Left lung (tissue), 10 donors: ENCODE results near the gene PRKAA1. TPM values are rescaled to one million over a fixed set of nuclear protein-coding genes. Genes with fewer than 3 reads are reported as not detected.
"Not testable (repeated sequence)": the region's sequence is repeated elsewhere in the genome, so short reads cannot be mapped to it uniquely, and the experiment has no call there.

Source experiments
- ATAC-seq: fragments of 200-7000 bp; cut with Tn5 transposase; one replicate; pipeline ENCODE4 v1.9.1; 2020; ENCODE audit warnings: moderate library complexity
- DNase-seq, 4 donors: peaks; one replicate each; pipeline ENCODE4 v3.0.0-alpha.2; 2013 to 2020
- H3K27ac ChIP-seq, 2 donors: fragments of 200-600 bp; sonication (generic) in 1 of 2; one replicate each; pipeline versions ENCODE4 v1.5.0 to v1.8.0; 2020 to 2021
- H3K27me3 ChIP-seq, 2 donors: fragments of 200-600 bp; sonication (generic) in 1 of 2; one replicate each; pipeline versions ENCODE4 v1.5.0 to v1.8.0; 2020 to 2021
- H3K36me3 ChIP-seq, 2 donors: fragments of 200-600 bp; sonication (generic) in 1 of 2; one replicate each; pipeline versions ENCODE4 v1.5.0 to v1.8.0; 2020 to 2021
- H3K4me1 ChIP-seq, 2 donors: fragments of 200-600 bp; one replicate each; pipeline ENCODE4 v1.8.0; 2021
- H3K4me3 ChIP-seq, 2 donors: fragments of 200-600 bp; sonication (generic) in 1 of 2; one replicate each; pipeline versions ENCODE4 v1.5.0 to v1.8.0; 2020 to 2021; ENCODE audit warnings: mild to moderate bottlenecking in 1 of 2
- H3K9me3 ChIP-seq, 2 donors: fragments of 200-600 bp; sonication (generic) in 1 of 2; one replicate each; pipeline versions ENCODE4 v1.5.0 to v1.8.0; 2020 to 2021
- CTCF ChIP-seq, 2 donors: fragments of 200-600 bp; sonication (generic) in 1 of 2; IDR thresholded peaks; one replicate each; pipeline versions ENCODE4 v1.5.0 to v1.8.0; 2021; ENCODE audit warnings: antibody characterized with exemption in 2 of 2
- intact Hi-C, 2 donors: fragments of 100-400 bp; cut with DNase I; formaldehyde crosslinking; loops; one replicate each; pipeline versions ENCODE4 v1.11.2 to v1.14.2; 2022
- polyA plus RNA-seq, 6 donors: library from polyadenylated mRNA; unstranded; fragments of 120-200 nt; gene quantifications; one replicate each; pipeline ENCODE4 v1.2.1, GENCODE V29; 2013; ENCODE audit not compliant: insufficient read length in 6 of 6
- total RNA-seq, 2 donors: library from RNA; stranded (reverse); fragmentation: NEBNext Ultra II Directional; extraction: Animal tissue kit (Norgen Biotek cat#: 25700); gene quantifications; one replicate each; pipeline ENCODE4 v1.2.1, GENCODE V29; 2021
- donor health status: DM: no; HTN: yes; CAD: no.
- donor health status: DM: no; HTN: no; CAD: no.

The PRKAA1 gene
- total and polyA plus RNA-seq, 8 donors, result 71.2 to 85.7 (median 78.4) TPM

DNA sequence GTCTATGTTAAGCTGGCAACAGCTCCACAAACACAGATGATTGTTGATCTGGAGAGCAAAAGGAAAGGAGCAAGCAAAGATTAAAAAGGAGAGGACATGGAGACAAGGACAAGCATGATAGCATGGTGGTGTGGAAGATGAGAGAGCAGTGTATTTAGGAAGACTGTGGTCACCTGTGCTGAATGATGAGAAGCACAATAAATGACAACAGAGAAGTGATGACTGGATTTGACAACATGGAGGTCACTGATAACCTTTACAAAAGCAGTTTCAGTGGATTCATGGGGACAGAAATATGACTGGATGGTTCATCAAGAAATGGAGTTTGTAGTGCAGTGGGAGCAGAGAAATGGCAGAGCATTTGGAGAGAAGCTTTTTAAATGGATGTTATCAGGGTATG is 62.6 kb downstream of the PRKAA1 start:
- ATAC-seq (no peak), DNase-seq (no peak)
- H3K4me3 ChIP-seq, result no peak overlapping the region
- peak overlapping the region in 1 of 2 donors; percentile 19 for H3K27ac ChIP-seq
- intact Hi-C loops, result no loop called here
- TF ChIP-seq CTCF (IDR thresholded peaks at IDR 0.05), result no peak
- H3K9me3 ChIP-seq, result peaks cover 0 to 6% of the 10 kb centered on the region in 2 donors
- peaks cover 0 to 10% of the 10 kb centered on the region in 2 donors for H3K36me3 ChIP-seq
- H3K4me1 ChIP-seq, result peaks cover 16 to 37% of the 10 kb centered on the region in 2 donors
- H3K27me3 ChIP-seq, result no peaks in the 10 kb centered on the region

DNA sequence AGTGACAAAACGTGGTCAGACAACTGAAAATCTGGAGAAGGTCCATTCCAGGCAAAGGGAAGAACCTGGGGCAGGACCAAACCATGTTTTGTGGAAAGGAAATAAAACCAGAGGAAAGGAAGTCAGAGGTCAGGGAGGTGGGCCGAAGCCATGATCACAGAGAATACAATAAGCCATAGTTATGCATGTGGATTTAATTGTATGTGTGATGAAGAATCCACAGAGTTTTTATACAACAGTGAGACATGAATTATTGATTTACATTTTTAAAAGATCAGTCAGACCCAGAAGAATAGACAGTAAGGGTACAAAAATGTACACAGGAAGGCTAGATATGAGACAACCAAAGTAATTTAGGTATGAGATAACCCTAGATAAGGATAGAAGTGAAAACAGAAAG is 63.2 kb downstream of the PRKAA1 start:
- peak overlapping the region; percentile 1 to 19 for H3K27ac ChIP-seq

GRCh38 chr5:40733879-40734563 is 64.2 kb downstream of the PRKAA1 start:
- ATAC-seq (peak; percentile 55), DNase-seq (peak in 1 of 4 donors; percentile 14)
- H3K27ac ChIP-seq, result peak overlapping the region in 1 of 2 donors; percentile 19
- TF ChIP-seq CTCF (IDR thresholded peaks at IDR 0.05), result no peak
- H3K4me3 ChIP-seq, result no peak overlapping the region
- intact Hi-C loops, result no loop called here
- no peaks in the 10 kb centered on the region for H3K27me3 ChIP-seq
- no peaks in the 10 kb centered on the region for H3K9me3 ChIP-seq
- peaks cover 16 to 37% of the 10 kb centered on the region in 2 donors for H3K4me1 ChIP-seq
- H3K36me3 ChIP-seq, result peaks cover 0 to 5% of the 10 kb centered on the region in 2 donors

More for the DNA sequence above, 63.2 kb downstream of the PRKAA1 start:
- Histone ChIP-seq H3K27me3 (no peaks in the 10 kb centered on the region), H3K4me1 (peaks cover 16 to 37% of the 10 kb centered on the region in 2 donors), H3K36me3 (peaks cover 0 to 6% of the 10 kb centered on the region in 2 donors), H3K4me3 (no peak overlapping the region), H3K9me3 (peaks cover 0 to 6% of the 10 kb centered on the region in 2 donors)
- DNase-seq (no peak), ATAC-seq (no peak)
- TF ChIP-seq CTCF (IDR thresholded peaks at IDR 0.05), result no peak
- intact Hi-C loops, result no loop called here

- Histone ChIP-seq H3K4me3 (no peak overlapping the region), H3K27ac (no peak overlapping the region), H3K9me3 (no peaks in the 10 kb centered on the region), H3K27me3 (no peaks in the 10 kb centered on the region), H3K4me1 (peaks cover 16 to 37% of the 10 kb centered on the region in 2 donors), H3K36me3 (peaks cover 0 to 5% of the 10 kb centered on the region in 2 donors)
- ATAC-seq (no peak), DNase-seq (no peak)
- no peak for TF ChIP-seq CTCF (IDR thresholded peaks at IDR 0.05)
- intact Hi-C loops, result no loop called here
Observed at GRCh38 chr5:40733434-40733833, 64.7 kb downstream of the PRKAA1 start.

DNA sequence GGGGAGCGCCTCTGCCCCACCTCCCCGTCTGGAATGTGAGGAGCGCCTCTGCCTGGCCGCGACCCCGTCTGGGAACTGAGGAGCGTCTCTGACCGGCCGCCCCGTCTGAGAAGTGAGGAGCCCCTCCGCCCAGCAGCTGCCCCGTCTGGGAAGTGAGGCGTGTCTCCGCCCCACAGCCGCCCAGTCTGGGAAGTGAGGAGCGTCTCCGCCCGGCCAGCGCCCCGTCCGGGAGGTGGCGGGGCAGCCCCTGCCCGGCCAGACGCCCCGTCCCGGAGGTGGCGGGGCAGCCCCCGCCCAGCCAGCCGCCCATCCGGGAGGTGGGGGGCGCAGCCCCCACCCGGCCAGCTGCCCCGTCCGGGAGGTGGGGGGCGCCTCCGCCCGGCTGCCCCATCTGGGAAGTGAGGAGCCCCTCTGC is 75.7 kb downstream of the PRKAA1 start:
- H3K4me3 ChIP-seq, ATAC-seq, H3K27ac ChIP-seq, H3K27me3 ChIP-seq, intact Hi-C loops, H3K4me1 ChIP-seq: not testable (repeated sequence)
- DNase-seq, result peak in 1 of 4 donors; percentile 59
- Histone ChIP-seq H3K9me3 (peaks cover 0 to 11% of the 10 kb centered on the region in 2 donors), H3K36me3 (peaks cover 0 to 42% of the 10 kb centered on the region in 2 donors)
